GM18870 (cell line): ENCODE results near the gene FBXW5.

Experiments used
- ATAC-seq: cut with Tn5 transposase; IDR thresholded peaks from one replicate; pipeline ENCODE4 v1.9.1; 2021; ENCODE audit warnings: moderate library complexity; ENCODE audit not compliant: unreplicated experiment

The FBXW5 gene

DNA sequence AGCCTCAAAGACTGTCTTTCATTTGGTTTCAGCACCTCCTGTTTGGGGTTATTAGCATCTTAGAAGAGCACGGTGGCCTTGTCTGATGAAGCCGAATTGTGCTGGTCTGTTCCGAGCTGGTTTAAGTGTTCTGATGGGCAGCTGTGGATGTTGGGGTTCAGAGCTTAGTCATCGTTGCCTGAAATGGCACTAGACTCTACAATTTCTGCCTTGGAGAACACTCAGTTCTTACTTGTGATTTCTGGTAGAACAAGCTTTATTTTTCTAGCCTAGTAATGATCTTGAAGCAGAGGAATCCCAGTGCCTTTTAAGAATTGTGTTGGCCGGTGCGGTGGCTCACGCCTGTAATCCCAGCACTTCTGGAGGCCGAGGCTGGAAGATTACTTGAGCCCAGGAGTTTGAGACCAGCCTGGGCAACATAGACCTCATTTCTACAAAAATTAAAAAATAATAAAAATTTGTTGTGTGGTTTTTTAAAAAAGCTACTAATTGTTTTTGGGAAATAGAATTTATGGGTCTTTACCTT is 7.8 kb downstream of the FBXW5 start:
- ATAC-seq, result no peak

DNA sequence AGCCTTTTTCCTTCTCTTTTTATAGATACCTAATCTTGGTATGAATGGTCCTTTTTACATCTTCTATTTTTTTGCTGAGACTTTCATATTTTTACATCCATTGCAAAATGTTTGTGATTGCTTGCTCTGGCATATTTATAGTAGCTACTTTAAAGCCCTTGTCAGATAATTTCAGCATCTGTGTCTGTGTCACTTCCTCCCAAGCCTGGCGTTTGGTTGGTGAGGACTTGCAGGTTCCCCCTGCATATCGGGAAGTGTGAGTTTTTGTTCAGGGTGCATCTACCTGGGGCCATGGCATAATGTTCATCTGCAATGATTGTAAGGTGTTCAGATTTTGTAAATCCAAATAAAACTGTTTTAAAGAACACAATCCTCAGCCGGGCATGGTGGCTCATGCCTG is 8.9 kb downstream of the FBXW5 start:
- no peak for ATAC-seq

DNA sequence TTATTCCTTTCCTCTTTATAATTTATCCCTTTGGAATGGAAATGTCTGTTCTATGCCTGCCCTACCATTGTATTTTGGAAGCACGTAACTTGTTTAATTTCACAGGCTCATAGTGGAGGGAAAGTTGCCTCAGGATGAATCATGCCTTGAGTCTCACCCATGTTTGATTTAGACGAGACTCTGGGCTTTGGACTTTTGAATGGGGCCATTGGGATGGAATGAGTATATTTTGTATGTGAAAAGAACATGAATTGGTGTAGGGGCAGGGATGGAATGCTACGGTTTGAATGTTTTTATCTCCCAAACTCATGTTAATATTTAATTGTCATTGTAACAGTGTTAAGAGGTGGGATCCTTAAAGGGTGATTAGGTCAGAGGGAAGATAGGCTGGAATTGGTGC is 10.3 kb downstream of the FBXW5 start:
- ATAC-seq, result no peak

DNA sequence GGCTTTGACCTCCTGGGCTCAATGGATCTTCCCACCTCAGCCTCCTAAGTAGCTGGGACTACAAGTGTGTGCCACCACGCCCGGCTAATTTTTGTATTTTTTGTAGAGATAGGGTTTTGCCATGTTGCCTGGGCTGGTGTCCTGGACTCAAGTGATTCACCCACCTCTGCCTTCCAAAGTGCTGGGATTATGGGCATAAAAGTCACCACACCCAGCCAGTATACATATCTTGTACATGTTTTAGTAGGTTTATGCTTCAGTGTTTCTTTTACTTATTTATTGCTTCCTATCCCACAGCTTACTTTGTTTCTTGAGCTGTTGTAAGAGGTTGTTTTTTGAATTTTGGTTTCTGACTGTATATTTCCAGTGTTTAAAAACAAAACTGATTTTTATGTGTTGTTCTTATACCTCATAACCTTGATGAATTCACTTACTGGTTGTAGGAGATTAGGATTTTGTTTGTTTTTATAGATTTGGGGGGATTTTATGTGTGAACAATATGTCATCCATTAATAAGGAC is 12.9 kb downstream of the FBXW5 start:
- ATAC-seq, result no peak

DNA sequence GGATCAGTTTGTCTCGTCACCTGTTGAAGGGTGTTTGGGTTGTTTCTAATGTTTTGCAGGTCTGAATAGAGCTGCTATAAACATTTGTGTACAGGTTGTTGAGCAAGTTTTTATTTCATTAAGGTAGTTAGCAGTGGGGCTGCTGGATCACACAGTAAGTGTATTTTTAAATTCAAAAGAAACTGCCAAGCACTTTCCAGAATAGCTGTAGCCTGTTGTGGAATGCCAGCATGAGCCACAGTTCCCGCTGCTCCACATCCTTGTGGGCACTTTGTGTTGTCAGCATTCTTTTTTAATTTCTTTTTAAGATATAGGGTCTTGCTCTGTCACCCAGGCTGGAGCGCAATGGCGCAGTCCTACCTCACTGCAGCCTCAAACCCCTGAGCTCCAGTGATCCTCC is 14.5 kb downstream of the FBXW5 start:
- ATAC-seq, result no peak

DNA sequence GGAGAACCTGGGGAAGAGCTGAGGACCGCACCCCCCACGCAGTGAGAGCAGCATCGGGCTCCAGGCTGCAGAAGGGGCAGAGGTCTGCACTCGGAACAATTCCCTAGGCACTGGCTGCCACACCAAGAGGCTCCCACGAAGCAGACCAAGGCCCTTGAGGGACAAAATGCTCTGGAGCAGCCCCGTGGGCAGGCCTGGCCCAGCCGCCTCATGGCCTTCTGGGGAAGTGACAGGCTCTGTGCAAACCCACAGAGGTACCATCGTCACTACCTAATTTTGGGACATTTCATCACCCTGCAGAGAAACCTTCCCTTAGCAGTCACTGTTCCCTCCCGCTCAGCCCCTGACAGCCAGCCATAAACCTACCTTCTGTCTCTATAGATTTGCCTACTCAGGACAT is 15.9 kb downstream of the FBXW5 start:
- no peak for ATAC-seq

DNA sequence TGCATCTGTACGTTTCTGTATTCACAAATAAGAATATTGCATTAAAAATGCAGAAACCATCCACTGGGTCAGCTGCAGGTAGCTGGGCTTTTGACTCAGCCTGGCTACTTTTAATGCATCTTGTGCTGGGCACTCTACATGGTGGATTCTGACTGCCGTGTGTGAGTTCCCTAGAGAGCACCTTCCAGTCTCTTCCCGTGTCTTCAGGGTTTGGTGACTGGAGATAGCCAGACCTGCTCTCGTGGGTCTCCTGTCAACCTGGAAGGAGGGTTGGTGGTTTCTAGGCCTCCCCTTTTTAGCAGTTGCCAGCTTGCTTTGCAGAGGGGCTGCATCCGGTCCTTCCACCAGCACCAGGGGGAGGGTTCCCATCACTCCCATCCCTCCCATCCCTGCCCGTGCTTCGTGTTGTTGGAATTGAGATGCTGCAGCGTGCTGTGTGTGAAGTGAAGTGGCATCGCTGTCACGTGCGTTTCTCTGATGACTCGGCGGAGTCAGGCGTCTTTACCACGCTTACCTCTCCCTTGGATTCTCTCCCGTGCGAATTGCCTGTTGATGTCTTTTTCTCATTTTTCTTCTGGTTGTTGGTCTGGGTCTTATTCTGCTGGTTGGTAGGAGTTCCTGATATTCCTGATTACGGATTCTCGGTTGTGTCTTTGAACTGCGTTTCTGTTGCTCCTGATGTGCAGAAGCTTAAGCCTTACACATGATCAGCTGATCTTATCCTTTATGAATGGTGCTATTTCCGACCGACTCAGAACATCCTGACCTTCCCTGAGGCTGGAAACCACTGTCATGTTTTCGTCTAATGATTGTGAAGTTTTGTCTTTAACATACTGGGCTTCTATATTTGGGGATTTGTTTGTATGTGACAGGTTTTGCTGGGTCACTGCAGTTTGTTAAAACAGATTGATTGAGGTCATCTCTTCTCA is 16.9 kb downstream of the FBXW5 start:
- ATAC-seq, result no peak

DNA sequence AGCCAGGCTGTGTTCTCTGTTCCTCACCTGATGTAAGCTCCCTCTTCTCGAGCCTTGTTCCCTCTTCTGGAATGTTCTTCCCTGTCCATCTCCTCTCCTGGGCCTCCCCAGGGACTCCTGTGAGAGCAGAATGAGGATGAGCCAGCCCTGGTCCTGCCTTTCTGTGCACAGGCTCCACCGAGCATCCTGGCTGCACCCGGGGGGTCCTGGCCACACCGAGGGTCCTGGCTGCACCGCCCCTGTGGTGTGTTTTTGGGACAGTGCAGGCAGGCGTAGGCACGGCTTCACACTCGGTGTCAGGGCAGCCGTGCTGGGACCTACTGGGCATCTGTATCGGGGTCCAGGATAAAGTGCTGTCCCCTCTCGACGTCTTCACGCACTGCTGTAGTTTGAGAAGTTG is 17.8 kb downstream of the FBXW5 start:
- ATAC-seq, result no peak

DNA sequence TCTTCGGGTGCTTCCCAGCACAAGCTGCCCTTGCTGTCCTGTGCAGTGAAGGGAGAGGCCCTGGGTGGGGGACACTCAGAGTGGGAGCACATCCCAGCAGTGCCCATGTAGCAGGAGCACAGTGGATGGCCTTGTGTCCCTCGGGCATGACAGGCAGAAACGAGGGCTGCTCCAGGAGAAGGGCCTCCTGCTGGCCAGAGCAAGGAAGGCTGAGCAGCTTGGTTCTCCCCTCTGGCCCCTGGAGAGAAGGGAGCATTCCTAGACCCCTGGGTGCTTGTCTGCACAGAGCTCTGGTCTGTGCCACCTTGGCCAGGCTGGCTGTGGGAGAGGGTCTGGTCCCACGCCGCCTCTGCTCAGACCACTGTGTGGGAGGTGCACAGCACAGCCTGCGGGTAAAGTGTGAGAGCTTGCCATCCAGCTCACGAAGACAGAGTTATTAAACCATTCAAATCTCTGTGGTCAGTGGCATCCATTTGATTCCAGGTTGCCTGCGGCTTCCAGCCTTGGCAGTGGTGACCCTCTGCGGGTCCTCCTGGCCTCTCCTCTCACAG is 18.3 kb downstream of the FBXW5 start:
- ATAC-seq, result no peak

DNA sequence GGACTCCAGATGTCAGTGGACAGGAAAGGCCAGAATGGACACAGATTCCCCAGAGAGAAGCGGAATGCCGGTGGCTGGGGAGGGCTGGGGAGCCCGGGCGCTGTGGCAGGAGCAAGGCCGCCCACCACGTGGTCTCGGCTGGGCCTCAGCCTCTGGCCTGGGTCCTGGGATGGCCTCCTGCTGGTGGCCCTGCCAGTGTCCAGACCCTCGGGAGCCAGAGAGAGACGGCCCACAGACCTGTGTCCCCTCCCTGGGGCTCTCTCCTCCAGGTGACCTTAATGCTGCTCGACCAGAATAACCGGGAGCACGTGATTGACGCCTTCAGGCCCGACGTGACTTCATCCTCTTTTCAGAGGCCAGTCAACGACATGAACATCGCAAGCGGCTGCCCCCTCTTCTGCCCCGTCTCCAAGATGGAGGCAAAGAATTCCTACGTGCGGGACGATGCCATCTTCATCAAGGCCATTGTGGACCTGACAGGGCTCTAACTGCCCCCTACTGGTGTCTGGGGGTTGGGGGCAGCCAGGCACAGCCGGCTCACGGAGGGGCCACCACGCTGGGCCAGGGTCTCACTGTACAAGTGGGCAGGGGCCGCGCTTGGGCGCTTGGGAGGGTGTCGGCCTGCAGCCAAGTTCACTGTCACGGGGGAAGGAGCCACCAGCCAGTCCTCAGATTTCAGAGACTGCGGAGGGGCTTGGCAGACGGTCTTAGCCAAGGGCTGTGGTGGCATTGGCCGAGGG is 19.0 kb downstream of the FBXW5 start:
- ATAC-seq, result no peak

DNA sequence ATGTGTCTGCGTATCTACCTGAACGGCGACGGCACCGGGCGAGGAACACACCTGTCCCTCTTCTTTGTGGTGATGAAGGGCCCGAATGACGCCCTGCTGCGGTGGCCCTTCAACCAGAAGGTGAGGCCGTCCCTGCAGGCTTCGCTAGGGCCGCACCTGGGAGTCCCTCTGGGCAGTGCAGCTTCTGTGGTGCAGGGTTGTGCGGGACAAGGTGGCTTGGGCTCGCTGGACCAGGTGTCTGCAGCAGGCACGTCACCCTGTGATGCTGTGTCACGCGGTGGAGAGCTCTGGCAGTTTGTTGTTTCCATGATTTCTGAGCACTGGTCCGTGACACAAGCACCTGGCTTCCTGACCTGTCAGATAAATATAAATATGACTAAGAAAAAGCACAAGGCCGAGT is 20.7 kb downstream of the FBXW5 start:
- ATAC-seq, result no peak

DNA sequence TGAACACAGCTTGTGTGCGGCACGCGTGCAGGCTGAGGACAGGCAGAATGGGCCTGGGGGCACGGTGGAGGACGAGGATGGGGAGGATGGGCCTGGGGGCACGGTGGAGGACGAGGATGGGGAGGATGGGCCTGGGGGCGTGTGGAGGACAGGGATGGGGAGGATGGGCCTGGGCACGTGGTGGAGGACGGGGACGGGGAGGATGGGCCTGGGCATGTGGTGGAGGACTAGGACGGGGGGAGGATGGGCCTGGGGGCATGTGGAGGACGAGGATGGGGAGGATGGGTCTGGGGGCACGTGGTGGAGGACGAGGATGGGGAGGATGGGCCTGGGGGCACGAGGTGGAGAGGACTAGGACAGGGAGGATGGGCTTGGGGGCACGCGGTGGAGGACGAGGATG is 22.0 kb downstream of the FBXW5 start:
- ATAC-seq, result no peak

DNA sequence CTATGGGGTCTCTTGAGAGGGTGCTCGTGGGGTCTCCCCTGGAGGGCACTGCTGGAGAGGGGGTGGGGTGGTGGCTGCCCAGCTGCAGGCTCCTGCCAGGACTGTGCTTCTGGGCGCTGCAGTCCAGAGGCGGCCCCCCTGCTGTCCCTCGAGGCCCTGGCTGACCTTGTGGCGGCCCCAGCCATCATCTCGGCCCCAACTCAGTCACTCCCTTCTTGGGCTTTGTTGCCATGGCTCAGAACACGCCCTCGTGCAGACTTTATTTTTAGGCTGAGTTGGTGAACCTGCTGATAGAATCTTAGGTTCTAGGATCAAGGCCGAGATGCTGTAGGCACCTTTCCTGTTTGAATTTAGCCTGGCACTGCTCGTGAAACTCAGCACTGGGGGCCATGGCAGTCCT is 22.8 kb downstream of the FBXW5 start:
- no peak for ATAC-seq

DNA sequence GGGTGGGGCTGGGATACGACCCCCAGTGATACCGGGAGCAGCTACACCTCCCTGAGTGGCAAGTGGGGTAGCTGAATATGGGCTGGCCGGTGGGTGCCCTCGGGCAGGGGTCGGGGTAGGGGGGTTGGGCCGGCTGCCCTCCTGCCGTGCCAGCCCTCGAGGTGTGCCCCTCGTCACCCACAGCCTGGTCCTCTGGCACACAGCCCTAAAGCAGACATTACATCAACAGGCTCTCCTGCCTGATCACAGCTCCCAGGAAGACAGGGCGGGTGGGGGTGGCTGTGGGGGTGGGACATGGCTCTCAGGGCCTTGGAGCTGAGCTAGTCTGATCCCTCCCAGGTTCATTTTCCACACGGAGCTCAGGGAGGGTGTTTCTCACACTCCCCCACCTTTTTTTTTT is 23.2 kb downstream of the FBXW5 start:
- ATAC-seq, result no peak

DNA sequence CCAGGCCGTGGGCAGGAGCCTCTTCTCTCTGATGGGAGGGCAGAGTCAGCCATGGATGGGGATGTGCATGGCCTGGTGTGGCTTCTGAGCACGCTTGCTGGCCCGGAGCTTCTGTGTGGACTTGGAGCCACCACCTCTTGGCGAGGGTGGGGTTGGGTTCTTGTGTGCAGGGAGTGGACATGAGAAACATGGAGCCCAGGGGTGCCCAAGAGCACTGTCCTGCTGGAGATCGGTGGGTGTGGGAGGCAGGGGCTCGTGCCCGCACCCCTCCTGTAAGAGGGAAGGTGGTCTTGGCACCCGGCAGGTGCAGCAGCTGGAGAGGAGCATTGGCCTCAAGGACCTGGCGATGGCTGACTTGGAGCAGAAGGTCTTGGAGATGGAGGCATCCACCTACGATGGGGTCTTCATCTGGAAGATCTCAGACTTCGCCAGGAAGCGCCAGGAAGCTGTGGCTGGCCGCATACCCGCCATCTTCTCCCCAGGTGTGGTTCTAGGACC is 23.8 kb downstream of the FBXW5 start:
- no peak for ATAC-seq

DNA sequence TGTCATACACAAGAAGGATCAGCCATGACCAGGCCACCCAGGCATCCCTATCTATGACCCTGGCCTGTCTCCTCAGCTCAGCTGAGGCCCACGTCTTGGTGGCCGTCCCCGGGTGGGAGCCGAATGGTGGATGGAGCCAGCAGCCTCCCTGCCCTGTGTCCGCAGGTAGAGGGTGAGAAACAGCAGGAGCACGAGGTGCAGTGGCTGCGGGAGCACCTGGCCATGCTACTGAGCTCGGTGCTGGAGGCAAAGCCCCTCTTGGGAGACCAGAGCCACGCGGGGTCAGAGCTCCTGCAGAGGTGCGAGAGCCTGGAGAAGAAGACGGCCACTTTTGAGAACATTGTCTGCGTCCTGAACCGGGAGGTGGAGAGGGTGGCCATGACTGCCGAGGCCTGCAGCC is 24.5 kb downstream of the FBXW5 start:
- no peak for ATAC-seq

DNA sequence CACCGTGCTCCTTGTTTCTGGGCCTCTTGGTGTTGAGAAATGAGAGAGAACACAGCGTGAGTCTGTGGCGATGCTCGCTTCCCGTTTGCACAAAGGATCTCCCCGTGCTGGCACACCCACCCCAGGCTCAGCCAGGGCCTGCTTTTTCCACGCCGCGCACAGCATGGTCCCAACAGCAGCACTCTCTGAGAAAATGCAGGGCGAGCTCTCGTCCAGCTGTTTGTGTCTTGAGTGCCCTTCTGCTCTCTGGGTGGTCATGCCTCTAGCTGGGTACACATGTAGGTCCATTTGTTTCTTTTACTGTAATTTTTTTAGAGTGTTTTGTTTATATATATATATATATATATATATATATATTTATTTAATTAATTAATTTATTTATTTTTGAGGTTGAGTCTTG is 26.6 kb downstream of the FBXW5 start:
- ATAC-seq, result no peak

DNA sequence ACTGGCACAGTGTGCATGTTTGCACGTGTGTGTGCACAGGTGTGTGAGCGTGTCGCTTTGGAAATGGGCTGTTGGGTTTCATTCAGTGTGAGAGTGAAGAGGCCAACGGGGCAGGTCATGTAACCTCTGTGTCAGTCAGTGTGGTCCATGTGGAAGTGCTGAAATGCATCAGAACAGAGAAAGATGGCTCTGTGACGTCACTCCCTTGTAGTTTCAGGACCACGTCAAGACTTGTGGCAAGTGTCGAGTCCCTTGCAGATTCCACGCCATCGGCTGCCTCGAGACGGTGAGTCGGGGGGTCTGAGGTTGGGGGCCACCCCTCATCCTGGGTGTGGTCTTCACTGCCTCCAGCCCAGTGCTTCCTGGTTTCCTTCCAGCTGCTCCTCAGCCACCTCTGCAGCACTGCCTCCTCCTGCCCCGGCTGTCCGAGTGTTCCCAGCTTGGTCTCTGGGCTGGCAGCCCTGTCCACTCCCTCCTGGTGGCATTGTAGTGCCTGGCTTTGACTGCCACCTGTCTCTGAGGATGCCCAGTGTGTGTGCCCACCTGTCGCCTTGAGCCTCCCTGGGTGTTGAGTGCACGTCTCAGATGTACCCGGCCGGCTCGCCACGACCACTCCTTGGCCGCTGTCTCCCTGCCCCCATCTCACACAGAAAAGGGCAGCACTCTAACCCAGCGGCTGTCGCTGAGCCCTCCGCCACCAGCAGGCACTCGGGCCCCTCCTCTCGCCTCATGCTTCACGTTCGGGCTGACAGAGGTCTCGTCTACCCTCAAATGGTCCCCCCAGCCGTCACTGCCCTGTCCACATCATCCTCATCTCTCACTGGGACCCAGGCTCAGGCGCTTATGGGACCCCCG is 28.0 kb downstream of the FBXW5 start:
- no peak for ATAC-seq

DNA sequence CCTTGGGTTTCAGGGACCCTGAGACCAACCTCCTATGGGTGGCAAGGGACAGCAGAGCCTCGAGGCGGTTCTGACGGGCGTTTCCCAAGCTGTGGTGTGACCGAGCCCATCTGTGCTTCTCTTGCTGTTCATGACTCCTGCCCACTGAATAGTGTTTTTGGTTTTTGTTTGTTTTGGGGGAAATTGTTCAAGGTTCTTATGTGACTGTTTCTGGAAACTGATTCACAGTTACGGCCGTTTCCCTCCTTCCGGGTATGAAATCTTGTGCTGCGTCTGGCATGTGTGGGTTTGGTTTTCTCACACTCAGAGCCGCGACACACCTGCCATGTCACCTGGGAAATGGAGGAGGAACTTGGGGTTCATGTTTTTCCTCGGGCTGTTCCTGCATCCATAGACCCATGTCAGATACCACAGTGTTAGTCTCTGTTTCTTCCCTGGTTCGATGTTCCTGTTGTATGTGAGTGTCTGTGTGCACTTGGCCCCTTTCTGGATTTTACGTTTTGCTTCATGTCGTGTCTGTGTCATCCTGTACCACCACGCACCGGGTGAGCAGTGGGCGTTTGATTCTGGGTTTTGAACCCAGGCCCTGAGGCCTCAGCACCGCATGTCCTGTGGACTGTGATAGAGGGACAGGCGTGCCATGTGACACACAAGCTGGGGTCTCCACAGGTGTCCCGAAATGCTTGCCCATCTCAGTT is 28.8 kb downstream of the FBXW5 start:
- no peak for ATAC-seq
